Measurements from ENCODE around the gene PTPN13.
"Not testable (repeated sequence)": the region's sequence is repeated elsewhere in the genome, so short reads cannot be mapped to it uniquely, and the experiment has no call there.

Gene PTPN13

GRCh38 chr4:86644892-86645291 lies 50.8 kb downstream of the PTPN13 start:
- no peaks in the 10 kb centered on the region for H3K27me3 ChIP-seq (ENCODE audit: insufficient read depth, low read length, poor library complexity, severe bottlenecking)
- H3K79me2 ChIP-seq (ENCODE audit: insufficient read depth, low read length), result no peaks in the 10 kb centered on the region
- H3K4me3 ChIP-seq (ENCODE audit: low read length, poor library complexity, severe bottlenecking), result no peak overlapping the region
- H3K9ac ChIP-seq (ENCODE audit: low read depth, low read length, poor library complexity, severe bottlenecking), result no peak overlapping the region
- H3K4me1 ChIP-seq (ENCODE audit: insufficient read depth, low read length, poor library complexity, severe bottlenecking), result no peaks in the 10 kb centered on the region
- no peaks in the 10 kb centered on the region for H3F3A ChIP-seq (ENCODE audit: low read depth)
- no peaks in the 10 kb centered on the region for H3K9me2 ChIP-seq (replicated peaks; ENCODE audit: low read depth, low read length)
- no peak overlapping the region for H3K4me2 ChIP-seq (ENCODE audit: low read depth, low read length, poor library complexity, severe bottlenecking)
- no peaks in the 10 kb centered on the region for H3K9me3 ChIP-seq (ENCODE audit: insufficient read depth, low read depth, low read length)
- no peak overlapping the region for H2AFZ ChIP-seq (ENCODE audit: low read length)
- TF ChIP-seq EZH2phosphoT487 (IDR thresholded peaks at IDR 0.05; ENCODE audit: borderline replicate concordance), result no peak
- no peak for TF ChIP-seq CTCF (conservative IDR thresholded peaks at IDR 0.05; ENCODE audit: low read length)
- H3K36me3 ChIP-seq (ENCODE audit: insufficient read depth, low read length), result no peaks in the 10 kb centered on the region
- H4K20me1 ChIP-seq (ENCODE audit: insufficient read depth, low read length, poor library complexity, severe bottlenecking), result no peaks in the 10 kb centered on the region

- H3K9me2 ChIP-seq (replicated peaks; ENCODE audit: low read depth, low read length), result no peaks in the 10 kb centered on the region
- H3K4me2 ChIP-seq (ENCODE audit: low read depth, low read length, poor library complexity, severe bottlenecking), result no peak overlapping the region
- TF ChIP-seq CTCF (conservative IDR thresholded peaks at IDR 0.05; ENCODE audit: low read length) (no peak), EZH2phosphoT487 (IDR thresholded peaks at IDR 0.05; ENCODE audit: borderline replicate concordance) (no peak)
- no peaks in the 10 kb centered on the region for H3K79me2 ChIP-seq (ENCODE audit: insufficient read depth, low read length)
- H3K4me3 ChIP-seq (ENCODE audit: low read length, poor library complexity, severe bottlenecking), result no peak overlapping the region
- H3K9ac ChIP-seq (ENCODE audit: low read depth, low read length, poor library complexity, severe bottlenecking), result no peak overlapping the region
- H3K9me3 ChIP-seq (ENCODE audit: insufficient read depth, low read depth, low read length), result peaks cover 4% of the 10 kb centered on the region; the same call in 1 of the 2 replicates
- H3F3A ChIP-seq (ENCODE audit: low read depth), result no peaks in the 10 kb centered on the region
- no peaks in the 10 kb centered on the region for H4K20me1 ChIP-seq (ENCODE audit: insufficient read depth, low read length, poor library complexity, severe bottlenecking)
- no peaks in the 10 kb centered on the region for H3K27me3 ChIP-seq (ENCODE audit: insufficient read depth, low read length, poor library complexity, severe bottlenecking)
- no peak overlapping the region for H2AFZ ChIP-seq (ENCODE audit: low read length)
- no peaks in the 10 kb centered on the region for H3K4me1 ChIP-seq (ENCODE audit: insufficient read depth, low read length, poor library complexity, severe bottlenecking)
- H3K36me3 ChIP-seq (ENCODE audit: insufficient read depth, low read length), result no peaks in the 10 kb centered on the region
Observed at GRCh38 chr4:86652332-86652932, 58.3 kb downstream of the PTPN13 start.

- Histone ChIP-seq H3K9me2 (replicated peaks; ENCODE audit: low read depth, low read length) (no peaks in the 10 kb centered on the region), H4K20me1 (ENCODE audit: insufficient read depth, low read length, poor library complexity, severe bottlenecking) (no peaks in the 10 kb centered on the region), H3K9ac (ENCODE audit: low read depth, low read length, poor library complexity, severe bottlenecking) (no peak overlapping the region), H3K4me1 (ENCODE audit: insufficient read depth, low read length, poor library complexity, severe bottlenecking) (no peaks in the 10 kb centered on the region), H3K36me3 (ENCODE audit: insufficient read depth, low read length) (no peaks in the 10 kb centered on the region), H3K4me2 (ENCODE audit: low read depth, low read length, poor library complexity, severe bottlenecking) (no peak overlapping the region), H3F3A (ENCODE audit: low read depth) (no peaks in the 10 kb centered on the region), H3K79me2 (ENCODE audit: insufficient read depth, low read length) (no peaks in the 10 kb centered on the region), H3K27me3 (ENCODE audit: insufficient read depth, low read length, poor library complexity, severe bottlenecking) (no peaks in the 10 kb centered on the region), H3K9me3 (ENCODE audit: insufficient read depth, low read depth, low read length) (peaks cover 4% of the 10 kb centered on the region; the same call in 1 of the 2 replicates), H2AFZ (ENCODE audit: low read length) (no peak overlapping the region), H3K4me3 (ENCODE audit: low read length, poor library complexity, severe bottlenecking) (no peak overlapping the region)
- TF ChIP-seq CTCF (conservative IDR thresholded peaks at IDR 0.05; ENCODE audit: low read length), result peak; percentile 75
- TF ChIP-seq EZH2phosphoT487 (IDR thresholded peaks at IDR 0.05; ENCODE audit: borderline replicate concordance), result no peak
Observed at GRCh38 chr4:86653237-86653865, 59.2 kb downstream of the PTPN13 start.

GRCh38 chr4:86656781-86657180 lies 62.7 kb downstream of the PTPN13 start:
- not testable (repeated sequence) for H3K36me3 ChIP-seq (ENCODE audit: insufficient read depth, low read length); H3F3A ChIP-seq (ENCODE audit: low read depth); H4K20me1 ChIP-seq (ENCODE audit: insufficient read depth, low read length, poor library complexity, severe bottlenecking); H3K79me2 ChIP-seq (ENCODE audit: insufficient read depth, low read length); H3K4me2 ChIP-seq (ENCODE audit: low read depth, low read length, poor library complexity, severe bottlenecking); H3K4me3 ChIP-seq (ENCODE audit: low read length, poor library complexity, severe bottlenecking); H2AFZ ChIP-seq (ENCODE audit: low read length); H3K9me3 ChIP-seq (ENCODE audit: insufficient read depth, low read depth, low read length); H3K27me3 ChIP-seq (ENCODE audit: insufficient read depth, low read length, poor library complexity, severe bottlenecking); H3K9me2 ChIP-seq (replicated peaks; ENCODE audit: low read depth, low read length); H3K9ac ChIP-seq (ENCODE audit: low read depth, low read length, poor library complexity, severe bottlenecking); H3K4me1 ChIP-seq (ENCODE audit: insufficient read depth, low read length, poor library complexity, severe bottlenecking)

Measured in Loucy (cell line).